Smooth muscle cell of the umbilical artery (primary cell): ENCODE results near the gene ZNF764. TPM values are rescaled to one million over a fixed set of nuclear protein-coding genes. Genes with fewer than 3 reads are reported as not detected.

Experiments used
- total RNA-seq: library from RNA; depleted of rRNA; stranded (reverse); fragments of >200 nt; gene quantifications from 2 replicates; pipeline ENCODE4 v1.2.3, GENCODE V29; 2014

Gene ZNF764
- total RNA-seq, result 4.2 and 4.8 TPM in 2 replicates

DNA sequence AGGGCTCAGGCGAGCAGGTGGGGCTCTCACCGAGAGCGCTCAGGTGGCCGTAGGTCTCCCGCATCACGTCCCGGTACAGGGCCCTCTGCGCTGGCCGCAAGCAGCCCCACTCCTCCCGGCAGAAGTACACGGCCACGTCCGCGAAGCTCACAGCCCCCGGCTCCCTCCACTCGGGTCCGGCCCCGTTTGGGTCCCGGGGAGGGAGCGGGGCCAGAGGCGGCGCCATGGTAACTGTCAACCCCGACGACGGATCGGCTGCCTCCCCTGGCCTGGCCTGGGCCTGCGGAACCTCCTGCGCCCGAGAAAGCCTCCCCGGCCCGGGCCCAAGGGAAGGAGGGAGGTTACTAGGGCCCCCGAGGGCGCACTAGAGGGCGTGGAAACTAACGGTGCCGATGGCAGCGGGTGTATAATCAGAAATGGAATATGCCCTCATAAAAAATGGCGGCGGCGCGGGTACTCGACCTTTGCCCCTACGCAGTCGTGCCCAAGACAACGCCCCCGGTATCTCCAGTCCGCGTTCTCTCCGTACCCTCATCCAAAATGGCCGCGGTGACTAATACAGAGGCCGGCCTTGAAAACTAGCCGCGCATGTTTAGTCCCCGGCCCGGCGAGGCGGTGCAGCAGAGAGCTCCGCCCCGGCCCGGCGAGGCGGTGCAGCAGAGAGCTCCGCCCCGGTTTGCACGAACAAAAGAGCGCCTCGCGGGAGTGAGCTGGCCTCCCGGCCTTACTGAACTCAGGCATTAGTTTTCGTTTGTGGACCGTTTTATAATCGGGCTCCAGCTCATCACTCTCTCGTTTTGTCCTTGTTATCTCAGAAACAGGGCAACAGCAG is at the start of gene ZNF764:
Gene ZNF764, minus strand, starts transcription at position 418 of the 832 bp plus-strand sequence. Its CDS starts 192 bp downstream, at position 226.

DNA sequence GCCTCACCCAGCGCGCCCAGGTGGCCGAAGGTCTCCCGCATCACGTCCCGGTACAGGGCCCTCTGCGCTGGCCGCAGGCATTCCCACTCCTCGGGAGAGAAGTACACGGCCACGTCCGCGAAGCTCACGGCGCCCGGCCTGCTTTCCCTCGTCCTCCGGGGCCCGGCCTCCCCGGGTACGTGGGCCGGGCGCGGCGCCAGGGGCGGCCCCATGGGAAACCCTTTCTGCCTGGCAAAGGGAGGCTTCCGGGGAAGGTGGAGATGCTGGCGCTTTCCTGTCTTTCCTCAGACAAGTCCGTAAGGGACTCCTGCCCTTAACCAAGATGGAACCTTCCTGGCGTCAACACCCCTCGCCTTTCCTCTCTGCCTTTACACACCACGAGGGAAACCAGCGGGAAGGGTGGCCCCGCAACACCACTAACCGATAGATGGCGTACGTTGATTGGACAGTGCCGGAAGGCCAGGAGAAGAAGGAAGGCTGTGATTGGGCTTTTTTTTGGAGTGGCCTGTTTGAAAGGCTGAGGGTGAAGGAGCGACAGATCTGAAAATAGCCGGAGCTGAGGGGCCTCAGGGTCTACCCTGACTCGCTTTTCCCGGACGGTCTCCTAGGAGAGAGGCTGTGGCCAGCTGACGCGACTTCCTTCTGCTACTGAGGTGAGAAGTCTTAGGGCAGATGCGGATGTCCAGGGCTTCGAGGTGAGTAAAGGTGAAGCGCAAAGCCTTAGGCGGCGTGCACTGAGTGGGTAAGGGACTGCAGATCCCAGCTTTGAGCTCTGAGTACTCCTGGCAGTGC is 27.4 kb upstream of the ZNF764 start, which contains the start of gene ZNF785:
Gene ZNF785, minus strand, starts transcription at position 298 of the 792 bp plus-strand sequence. Its CDS starts 86 bp downstream, at position 212.

DNA sequence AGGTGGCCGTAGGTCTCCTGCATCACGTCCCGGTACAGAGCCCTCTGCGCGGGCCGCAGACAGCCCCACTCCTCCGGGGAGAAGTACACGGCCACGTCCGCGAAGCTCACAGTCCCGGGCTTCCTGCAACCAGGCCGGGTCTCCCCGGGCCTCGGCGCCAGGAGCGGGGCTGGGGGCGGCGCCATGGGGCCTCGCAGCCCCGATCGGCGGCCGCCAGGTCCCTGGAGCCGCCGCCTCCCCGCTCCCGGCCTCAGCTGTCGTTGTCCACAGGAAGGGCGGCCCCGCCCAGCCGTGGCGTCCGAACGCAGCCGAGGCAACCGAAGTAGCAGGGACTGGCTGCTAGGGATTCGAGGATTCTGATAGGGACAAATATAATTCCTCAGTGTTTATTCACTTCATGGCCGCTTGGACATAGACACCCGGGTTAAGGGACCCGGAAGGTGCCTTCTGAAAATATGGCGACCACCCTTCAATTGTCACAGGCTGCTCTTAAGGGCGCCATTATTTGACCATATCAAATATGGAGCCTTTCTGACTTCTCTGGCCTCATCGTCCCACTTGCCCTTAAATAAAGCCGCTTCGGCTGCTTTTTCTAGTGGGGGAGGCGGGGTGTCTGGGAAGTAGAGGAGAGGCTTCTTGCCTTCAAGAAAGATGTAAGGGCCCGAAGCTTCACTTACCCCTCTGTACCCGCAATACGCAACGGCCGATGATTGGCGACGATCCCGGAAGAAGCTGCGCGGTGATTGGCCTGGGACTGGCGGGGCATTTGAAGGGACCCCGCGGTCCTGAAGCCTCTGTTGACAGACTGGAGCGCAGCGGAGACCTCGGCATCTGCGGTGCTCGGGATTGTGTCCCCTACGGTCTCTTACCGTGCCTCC is 13.5 kb upstream of the ZNF764 start, which contains the start of gene ZNF688:
Gene ZNF688, minus strand, starts transcription at position 270 of the 878 bp plus-strand sequence. Its CDS starts 85 bp downstream, at position 185.

DNA sequence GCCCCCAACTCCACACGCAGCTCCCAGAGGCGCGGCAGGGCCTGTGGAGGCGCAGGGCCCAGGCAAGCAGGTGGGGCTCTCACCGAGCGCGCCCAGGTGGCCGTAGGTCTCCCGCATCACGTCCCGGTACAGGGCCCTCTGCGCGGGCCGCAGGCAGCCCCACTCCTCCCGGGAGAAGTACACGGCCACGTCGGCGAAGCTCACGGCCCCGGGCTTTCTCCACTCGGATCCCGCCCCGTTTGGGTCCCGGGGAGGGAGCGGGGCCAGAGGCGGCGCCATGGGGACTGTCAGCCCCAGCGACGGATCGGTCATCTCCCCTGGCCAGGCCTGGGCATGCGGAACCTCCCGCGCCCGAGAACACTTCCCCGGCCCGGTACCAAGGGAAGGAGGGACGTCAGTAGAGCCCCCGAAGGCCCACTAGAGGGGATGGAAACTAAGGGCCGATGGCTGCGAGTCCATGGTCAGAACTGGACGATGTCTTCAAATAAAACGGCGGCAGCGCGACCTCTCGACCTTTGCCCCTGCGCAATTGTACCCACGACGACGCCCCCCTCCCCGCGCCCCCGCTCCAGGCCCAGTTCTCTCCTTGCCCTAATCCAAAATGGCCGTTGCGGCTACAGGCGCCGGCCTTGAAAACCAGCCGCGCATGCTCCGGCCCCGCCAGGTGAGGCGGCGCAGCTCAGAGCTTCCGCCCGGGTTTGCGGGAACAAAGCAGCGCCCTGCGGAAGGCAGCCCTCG is 23.6 kb downstream of the ZNF764 start, which contains the start of gene ZNF747:
Gene ZNF747, minus strand, starts transcription at position 491 of the 738 bp plus-strand sequence. Its CDS starts 179 bp downstream, at position 312.

DNA sequence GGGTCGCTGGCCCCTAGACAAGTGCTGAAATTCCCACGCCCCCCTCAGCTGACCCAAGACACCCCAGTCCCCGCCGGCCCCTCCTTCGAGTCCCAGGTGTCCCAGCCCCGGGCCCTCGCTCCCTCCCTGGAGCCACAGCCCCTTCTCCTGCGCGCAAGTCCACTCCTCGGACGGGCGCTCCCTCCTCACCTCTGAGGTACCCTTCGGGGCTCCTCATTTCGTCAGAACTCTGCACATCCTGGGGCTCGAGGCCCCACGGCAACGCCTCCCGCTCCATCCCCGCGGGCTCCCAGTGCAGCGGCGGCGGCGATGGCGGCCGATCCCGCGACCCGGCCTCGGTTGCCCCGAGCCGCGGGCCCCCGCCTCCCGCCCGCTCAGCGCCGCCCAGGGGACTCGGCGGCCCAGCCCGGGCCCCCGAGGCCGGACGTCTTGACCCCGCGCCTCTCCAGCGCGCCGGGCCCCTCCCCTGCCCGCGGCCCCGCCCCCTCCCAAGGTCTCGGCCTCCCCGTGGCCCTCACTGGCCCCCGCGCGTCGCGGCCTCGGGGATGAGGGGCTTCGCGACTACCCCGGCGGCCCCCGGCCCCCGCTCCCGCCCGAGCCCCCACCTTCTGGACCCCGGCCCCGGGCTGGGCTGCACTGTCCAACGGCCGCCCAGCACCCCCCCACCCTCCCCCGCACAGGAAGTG is 31.9 kb downstream of the ZNF764 start, which contains the start of gene ZNF768:
Gene ZNF768, minus strand, starts transcription at position 430 of the 686 bp plus-strand sequence. Its CDS starts 153 bp downstream, at position 277.

Other genes starting within 250 kb of the ZNF764 start
- gene CD2BP2, start 203.1 kb downstream of the ZNF764 start, total RNA-seq, result 27.9 and 28.5 TPM in 2 replicates
- gene TBC1D10B, start 187.9 kb downstream of the ZNF764 start, total RNA-seq, result 26.1 and 47.7 TPM in 2 replicates
- gene MYL11, start 183.6 kb downstream of the ZNF764 start, total RNA-seq, result not detected in 2 replicates
- 0.37 and 0.59 TPM in 2 replicates for gene SEPTIN1, start 175.8 kb downstream of the ZNF764 start, total RNA-seq
- 8.9 and 9.6 TPM in 2 replicates for gene ZNF48, start 163.0 kb downstream of the ZNF764 start, total RNA-seq
- gene ZNF771, start 150.8 kb downstream of the ZNF764 start, total RNA-seq, result 12.1 and 13.1 TPM in 2 replicates
- gene DCTPP1, start 128.3 kb downstream of the ZNF764 start, total RNA-seq, result 5.6 and 13.6 TPM in 2 replicates
- gene SEPHS2, start 112.5 kb downstream of the ZNF764 start, total RNA-seq, result 7.7 and 8.8 TPM in 2 replicates
- gene ITGAL, start 85.6 kb downstream of the ZNF764 start, total RNA-seq, result 0.89 TPM in 1 of 2 replicates, not detected in the other
- 12.8 and 16.0 TPM in 2 replicates for gene ZNF768, start 31.8 kb downstream of the ZNF764 start, total RNA-seq
- gene ZNF747, start 23.5 kb downstream of the ZNF764 start, total RNA-seq, result 7.6 and 9.5 TPM in 2 replicates
- 4.8 and 7.6 TPM in 2 replicates for gene ZNF688, start 13.3 kb upstream of the ZNF764 start, total RNA-seq
- 11.6 TPM in 2 replicates for gene ZNF785, start 27.3 kb upstream of the ZNF764 start, total RNA-seq
- 3.6 TPM in 2 replicates for gene ZNF689, start 52.0 kb upstream of the ZNF764 start, total RNA-seq
- 8.0 and 8.7 TPM in 2 replicates for gene PRR14, start 92.6 kb upstream of the ZNF764 start, total RNA-seq
- 20.5 and 27.5 TPM in 2 replicates for gene FBRS, start 100.1 kb upstream of the ZNF764 start, total RNA-seq
- gene SRCAP, start 140.8 kb upstream of the ZNF764 start, total RNA-seq, result 19.3 and 48.8 TPM in 2 replicates
- gene PHKG2, start 190.1 kb upstream of the ZNF764 start, total RNA-seq, result 16.4 and 20.8 TPM in 2 replicates
- 1.2 and 1.4 TPM in 2 replicates for gene CFAP119, start 203.7 kb upstream of the ZNF764 start, total RNA-seq
- gene RNF40, start 203.9 kb upstream of the ZNF764 start, total RNA-seq, result 63.5 and 93.2 TPM in 2 replicates
- gene ZNF629, start 228.8 kb upstream of the ZNF764 start, total RNA-seq, result 6.8 and 10.7 TPM in 2 replicates